ENCODE data around the gene CDKN1C.

CDKN1C gene

DNA sequence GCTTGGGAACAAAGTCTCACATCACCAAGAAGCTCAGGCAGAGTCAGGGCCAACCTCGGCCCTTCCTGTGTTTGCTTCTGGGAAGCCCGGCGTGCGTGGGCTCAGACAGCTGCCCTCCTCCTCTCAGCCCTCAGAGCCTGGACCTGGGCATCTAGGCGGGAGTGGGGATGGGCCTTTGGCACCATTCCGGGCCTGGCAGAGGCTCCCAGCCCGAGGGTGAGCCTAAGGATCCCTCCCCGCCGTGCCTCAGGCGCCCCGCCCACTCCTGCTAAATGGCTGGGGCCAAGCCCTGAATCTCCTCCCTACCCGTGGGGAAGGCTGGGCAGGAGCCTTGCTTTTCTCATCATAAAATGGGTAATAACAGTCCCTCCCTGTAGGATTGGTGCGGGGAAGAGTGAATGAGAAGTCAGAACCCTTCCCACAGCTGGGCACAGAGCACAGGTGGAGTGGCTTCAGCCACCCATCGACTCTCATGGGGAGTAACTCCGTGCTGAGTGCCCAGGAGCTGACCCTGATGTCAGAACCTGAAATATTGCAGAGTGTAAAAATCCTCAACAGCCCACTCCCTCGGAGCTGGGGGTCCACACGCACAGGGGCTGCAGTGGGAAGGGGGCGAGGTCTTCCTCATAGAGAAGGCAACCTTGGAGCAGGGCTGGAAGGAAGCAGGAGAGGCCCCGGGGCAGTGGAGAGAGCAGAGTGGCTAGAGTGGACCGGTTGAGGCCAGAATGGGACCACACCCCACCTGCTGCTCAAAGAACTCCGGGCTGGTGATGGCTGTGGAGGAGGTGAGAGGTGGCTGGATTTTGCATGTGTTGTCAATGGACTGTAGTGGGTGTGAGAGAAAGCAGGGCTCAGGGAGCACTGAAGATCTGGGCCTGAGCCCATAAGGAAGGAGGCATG, 18.8 kb upstream of the CDKN1C start:
- no peak for FAIRE-seq

DNA sequence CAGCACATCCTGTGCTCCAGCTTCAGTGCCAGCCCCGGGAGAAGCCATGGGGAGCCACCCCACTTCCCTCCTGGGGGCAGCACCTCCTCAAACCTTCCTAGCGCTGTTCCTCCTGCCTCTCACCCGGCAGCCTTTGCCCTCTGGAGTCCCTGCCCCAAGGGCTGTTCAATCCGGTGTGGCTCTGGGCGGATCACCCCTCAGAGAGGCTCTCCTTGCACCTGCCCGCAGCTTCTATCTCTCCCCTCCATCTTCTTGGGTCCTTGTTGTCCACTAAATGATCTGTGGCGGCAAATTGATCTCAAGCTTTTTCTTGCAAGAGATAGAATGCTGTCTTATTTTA, 18.1 kb upstream of the CDKN1C start:
- FAIRE-seq: no peak

DNA sequence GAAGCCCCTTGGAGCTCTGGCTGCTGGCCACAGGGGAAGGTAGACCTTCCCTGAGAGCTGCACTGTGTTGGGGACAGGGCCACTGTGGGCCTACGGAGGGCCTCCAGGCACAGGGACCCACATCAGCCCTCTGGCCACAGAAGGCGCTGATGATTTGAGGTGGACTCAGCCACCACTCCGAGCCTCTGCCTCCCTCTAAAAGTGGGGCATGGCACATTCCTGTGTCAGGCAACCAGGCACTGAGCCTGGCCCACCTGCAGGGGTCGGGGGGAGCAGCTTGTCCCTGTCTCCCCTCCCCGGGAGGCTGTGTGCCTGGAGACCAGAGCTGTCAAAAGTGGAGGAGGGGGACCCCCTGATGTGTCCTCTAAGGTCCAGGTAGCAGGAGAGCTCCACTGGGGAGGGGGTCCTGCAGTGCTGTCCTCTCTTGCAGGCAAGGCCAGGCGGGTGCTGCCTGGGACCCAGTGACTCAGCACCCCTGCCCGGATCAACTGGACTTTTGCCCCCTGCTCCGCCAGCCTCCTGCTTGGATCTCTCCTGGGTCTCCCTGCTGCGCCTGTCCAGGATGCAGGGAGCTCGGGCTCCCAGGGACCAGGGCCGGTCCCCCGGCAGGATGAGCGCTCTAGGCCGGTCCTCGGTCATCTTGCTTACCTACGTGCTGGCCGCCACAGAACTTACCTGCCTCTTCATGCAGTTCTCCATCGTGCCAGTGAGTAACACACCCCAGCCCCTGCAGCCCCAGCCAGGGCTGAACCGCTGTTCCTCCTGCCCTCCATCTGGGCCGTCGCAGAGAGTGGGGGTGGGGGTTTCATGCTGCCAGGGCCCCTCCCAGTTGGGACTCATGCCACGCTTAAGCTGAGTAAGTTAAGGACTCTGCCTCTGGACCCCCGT, 17.5 kb upstream of the CDKN1C start:
- FAIRE-seq: no peak

DNA sequence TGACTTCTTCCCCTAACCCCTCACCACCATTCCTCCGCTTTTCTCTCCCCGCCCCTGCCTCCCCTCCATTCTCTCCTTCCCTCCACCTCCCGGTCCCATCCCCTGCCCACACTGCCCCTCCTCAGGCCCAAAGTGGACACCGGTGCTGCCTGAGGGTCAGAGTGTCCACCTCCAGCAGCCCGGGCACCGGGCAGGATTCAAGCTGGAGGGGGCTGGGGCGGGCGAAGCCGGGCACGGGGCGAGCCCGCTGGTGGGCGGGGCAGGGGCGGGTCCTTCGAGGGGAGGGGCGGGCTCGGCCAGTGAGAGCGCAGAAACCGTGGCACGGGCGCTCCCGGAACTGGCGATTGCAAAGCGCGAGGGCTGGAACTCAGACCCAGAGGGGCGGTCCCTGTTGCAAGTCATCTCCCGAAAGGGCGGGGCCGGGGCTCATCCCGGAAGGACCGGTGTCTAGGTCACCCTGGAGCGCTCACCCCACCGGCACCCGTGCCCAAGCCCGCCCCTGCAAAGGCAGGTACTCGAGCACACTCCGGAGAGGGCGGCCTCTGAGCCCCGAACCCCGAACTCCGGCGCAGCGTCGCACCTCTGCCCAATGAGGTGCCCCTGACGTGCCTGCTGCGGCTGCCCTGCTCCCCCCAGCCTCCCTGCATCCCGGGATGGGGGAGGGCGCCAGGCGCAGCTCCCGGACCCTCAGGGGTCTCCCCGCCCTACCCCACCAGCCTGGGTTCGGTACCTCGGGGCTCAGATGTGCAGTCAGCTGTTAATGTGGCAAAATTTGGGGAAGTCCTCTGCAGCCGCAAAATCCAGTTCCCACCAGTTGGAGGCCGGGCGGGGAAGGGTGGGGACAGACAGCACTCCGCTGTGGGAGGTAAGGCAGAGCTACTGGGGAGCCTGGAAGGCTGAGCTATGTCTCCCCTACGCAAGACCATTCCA, 16.5 kb upstream of the CDKN1C start:
- no peak for FAIRE-seq

DNA sequence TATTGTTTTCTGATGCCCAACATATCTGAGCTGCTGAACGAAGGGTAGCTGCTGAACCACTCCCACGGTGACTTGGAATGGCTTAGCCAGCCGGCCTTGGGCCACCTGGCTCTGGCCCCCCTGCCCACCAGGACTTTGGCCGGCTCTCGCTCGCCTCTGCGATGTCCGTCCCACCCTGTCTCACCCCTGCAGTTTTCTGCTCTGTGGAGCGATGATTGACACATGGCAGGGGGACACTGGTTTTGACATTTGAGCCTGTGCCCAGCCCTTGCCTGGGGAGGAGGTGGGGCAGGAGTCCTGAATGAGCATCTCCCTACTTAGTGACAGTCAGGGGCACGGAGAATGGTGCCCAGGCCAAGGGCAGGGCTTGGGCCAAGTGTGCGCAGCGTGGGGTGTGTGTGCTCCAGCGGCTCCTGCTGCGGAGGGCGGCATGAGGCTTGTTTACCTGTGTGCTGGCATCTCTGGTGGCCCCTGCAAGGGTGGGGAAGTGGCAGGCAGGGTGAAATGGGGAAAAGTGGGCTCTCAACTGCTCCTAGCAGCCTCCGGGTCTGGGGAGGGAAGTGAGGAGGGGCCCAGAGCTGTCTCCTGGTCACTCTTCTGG, 15.7 kb upstream of the CDKN1C start:
- no peak for FAIRE-seq

DNA sequence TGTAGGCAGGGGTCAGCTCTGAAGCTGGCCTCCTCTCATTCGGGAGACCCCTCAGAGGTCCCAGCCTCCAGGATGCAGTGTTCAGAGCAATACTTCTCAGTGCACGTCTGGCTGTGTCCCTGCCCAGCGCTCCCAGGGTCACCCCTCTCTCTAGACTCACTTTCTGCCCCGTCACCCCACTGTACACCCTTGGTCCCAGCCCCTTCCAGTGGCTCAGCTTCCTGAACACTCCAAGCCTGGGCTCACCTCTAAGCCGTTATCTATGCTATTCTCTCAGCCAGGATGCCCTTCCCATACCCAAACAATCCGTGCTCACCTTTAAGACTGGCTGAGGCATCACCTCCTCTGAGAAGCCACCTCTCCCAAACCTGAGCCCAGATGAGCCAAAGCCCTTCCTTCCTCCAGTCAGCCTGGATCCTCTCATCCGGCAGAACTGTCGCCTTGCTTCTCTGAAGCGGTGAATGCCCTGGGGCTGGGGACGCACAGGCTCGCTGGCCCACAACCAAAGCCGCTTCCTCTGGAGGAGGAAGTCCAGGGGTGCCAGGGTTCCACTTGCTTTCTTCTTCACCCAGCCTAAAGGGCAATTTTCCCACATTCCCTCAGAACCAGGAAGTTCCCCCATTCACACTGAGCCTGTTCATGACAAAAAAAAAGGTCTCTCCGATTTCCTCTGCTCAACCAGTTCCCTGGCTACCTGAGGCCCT, 13.7 kb upstream of the CDKN1C start:
- no peak for FAIRE-seq

DNA sequence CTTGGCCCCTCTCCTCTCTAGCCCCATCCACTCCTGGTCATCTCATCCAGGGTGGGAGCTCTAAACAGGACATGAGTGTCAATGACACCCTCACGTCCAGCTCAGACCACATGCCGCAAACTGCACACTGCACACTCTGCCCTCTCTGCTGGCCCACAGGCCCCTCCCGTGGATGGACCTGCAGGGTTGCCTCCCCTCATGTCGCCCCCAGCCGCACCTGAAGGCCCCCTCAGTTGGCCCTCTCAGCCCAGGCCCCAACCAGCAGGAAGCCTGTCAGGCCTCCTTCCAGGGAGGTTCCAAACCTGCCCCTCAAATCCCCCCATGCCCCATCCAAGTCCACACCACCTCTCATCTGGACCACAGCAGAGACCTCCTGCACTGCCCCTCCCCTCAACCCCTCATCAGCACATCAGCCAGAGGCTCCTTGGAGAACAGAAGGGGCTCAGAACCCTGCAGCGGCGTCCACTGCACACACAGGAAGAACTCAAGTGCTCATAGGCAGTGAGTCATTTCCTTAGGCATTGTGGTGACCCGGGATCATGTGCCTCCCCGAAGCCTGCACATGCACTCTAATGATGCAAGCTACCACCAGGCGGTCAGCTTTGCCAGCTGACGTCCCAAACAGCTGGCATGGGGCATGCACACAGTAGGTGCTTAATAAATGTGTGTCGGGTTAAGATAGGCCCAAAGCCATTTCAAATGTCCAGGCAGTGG, 12.9 kb upstream of the CDKN1C start:
- no peak for FAIRE-seq

DNA sequence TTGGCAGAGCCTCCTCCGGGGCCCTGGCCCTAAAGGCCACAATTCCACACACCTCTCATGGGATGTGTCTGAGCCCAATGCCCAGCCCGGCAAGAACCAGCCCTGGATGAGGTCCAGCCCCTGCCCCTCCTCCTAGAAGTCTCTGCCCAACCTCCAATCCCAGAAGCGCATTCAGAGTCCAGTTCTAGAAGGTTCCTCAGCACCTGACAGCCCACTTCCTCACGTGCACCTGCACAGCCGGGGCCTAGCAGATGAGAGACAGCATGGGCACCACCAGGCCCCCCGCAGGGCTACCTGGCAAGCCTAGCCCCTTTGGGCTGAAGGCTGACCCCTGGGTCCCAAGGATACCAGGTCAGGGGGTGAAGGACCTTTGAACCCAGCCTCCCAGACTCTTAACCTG, 11.5 kb upstream of the CDKN1C start:
- no peak for FAIRE-seq

DNA sequence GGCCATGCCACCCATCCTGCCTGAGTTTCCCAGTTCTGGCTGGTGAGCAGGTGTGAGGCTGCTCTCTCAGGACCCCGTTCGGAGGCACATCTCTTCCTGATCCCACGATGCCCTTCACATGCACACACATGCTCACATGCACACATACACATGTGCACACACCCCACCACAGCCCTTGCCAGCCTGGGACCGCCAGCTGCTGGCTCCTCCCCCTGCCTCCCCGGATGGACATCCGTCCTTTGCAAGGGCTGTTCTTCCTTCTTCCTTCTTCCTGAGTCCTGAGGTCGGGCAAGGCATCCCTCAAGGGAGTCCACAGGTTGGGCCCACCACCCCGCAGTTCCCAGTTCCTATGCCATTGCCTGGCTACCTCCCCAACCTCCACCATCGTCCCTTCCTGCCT, 10.5 kb upstream of the CDKN1C start:
- FAIRE-seq: no peak

DNA sequence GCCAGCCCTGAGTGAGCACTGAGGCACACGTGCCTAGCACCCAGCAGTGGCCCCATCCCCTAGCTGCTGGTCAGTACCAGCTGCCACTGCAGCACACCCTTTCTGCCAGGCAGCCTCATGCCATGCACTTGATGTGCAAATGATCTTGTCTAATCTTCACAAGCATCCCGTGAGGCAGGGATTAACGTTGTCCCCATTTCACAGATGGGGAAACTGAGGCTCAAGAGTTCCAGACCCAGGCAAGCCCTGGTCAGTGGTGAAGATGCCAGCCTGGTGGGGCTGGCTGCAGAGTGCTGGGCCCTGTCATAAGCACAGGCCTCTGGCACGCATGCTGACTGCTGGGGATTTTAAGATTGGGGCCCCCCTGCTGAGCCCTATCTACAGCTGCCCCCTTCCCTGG, 8.4 kb upstream of the CDKN1C start:
- no peak for FAIRE-seq

DNA sequence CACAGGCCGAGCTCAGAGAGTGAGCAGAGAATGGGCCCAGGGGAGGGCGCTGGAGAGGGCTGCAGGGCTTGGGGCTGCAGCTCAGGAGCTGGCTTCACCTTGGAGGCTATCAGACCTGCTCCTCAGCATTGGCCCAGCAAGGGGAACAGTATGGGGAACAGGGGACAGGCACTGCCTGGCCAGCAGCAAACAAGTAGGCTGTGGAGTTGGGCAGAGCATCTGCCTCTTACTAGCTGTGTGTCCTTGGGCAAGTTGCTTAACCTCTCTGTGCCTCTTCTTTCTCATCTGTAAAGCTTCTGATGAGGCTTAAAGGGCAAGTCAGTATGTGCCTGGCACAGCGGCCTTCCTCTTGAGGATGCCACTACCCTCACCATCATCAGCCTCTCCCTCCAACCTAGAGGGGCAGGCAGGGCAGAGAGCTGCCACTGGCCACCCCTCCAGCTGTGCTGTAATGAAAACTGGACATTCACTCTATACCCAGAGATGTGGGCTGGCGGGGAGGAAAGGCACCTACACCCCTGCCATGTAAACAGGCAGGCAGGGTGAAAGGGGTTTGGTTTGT, 7.5 kb upstream of the CDKN1C start:
- FAIRE-seq: no peak

DNA sequence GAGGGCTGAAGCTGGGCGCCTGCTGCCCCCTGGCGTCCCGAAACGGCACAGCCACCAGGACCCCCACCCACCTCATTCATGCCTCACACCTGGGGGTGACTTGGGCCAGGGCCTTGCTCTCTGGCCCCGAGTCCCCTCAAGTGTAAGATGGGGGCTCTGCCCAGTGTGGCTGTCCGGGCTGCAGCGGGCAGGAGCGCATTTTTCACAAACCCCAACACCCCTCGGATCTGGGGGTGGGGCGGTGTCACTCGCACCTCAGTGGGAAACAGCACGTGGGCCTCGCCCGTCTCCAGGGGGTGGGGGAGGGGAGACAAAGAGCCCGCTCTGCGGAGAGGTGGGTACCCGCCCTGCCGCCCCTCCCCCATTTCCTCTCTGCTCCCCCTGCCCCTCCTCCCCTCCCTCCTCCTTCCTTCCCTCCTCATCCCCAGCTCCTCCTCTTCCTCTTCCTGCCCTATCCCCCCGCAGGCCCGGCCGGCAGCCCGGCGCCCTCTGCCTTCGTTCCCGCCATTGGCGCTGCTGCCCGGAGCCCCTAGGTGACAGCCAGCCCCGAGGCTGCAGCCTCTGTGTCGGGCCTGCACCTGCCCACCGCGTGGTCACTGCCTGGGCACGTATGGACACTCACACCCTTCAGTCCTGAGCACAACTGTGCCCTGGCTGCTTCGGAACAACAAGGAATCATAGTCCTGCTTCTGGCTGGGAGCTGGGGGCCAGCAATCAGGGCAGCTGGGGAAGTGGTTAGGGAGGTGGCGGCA, 6.8 kb upstream of the CDKN1C start:
- no peak for FAIRE-seq

DNA sequence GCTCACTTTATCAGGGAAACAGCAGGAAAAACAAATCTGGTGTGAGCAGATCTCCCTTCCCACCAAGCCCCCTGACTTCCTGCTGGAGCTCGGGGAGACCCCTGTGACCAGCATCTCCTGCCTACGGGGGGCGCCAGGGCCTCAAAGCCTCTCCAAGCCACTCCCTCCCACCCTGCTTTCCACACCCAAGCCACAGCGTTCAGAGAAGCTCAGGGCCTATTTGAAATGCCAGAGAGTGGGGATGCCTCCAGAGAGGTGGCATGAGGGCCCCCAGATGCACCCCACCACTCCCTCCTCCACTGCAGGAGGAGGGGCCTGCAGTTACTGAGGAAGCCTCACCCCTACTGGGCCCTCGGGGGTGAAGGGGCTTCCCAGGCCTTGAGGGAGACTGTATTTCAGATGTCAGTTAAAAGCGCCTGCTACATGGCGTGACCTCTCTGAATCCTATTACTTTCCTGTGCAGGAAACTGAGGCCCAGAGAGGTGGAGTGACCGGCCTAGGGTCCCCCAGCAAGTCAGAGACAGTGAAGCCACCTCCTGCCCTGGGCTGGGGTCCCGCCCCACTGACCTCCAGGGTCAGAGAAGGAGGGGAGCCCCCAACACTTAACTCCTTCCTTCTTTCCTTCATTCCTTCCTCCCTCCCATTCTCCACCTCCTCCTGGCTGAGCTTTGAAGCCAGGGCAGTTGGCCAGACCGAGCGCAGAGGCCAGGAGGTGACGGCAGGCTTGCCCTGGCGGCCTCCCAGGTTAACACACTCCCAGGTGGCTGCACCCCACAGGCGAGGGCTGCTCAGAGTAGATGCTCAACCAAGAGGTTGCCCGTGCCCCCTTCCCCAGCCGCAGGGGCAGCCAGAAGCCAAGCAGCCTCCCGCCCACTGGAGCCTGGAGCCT, 6.0 kb upstream of the CDKN1C start:
- no peak for FAIRE-seq

DNA sequence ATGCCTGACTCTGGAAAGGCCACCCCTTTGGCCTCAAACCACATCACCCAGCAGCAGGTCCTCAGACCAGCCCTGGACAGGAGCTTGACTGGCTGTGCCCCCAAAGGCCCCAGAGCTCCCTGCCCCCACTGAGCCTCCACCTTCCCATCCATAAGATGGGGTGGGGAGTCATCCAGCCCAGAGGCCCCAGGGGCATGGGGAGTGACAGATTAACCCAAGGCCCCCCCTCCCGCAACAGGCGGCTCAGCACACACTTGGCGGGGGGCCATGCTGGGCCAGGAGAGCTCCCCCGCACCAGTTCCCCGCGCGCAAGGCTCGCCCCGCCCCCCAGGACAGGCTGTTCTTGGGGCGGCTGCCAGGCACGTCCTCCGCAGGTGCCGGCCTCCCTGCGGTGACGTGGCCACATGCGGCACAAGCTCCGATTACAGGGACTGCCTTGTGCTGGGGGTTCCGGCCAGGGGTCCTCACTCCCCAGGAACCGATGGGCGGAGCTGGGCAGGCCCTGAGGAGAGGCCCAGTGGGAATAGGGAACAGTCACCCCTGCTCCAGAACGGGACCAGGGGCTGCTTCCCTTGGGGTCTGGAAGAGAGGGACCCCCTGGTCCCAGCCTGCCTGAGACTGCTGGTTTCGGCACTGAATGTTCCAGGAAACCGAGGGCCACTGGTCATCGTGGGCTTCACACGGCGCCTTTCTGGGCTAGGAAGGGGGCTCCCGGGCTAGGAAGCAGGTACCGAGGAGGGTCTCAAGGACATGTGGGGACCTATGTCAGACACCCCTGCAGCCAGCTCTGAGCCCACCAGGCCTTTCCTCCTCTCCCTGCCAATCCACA, 5.1 kb upstream of the CDKN1C start:
- FAIRE-seq: no peak

DNA sequence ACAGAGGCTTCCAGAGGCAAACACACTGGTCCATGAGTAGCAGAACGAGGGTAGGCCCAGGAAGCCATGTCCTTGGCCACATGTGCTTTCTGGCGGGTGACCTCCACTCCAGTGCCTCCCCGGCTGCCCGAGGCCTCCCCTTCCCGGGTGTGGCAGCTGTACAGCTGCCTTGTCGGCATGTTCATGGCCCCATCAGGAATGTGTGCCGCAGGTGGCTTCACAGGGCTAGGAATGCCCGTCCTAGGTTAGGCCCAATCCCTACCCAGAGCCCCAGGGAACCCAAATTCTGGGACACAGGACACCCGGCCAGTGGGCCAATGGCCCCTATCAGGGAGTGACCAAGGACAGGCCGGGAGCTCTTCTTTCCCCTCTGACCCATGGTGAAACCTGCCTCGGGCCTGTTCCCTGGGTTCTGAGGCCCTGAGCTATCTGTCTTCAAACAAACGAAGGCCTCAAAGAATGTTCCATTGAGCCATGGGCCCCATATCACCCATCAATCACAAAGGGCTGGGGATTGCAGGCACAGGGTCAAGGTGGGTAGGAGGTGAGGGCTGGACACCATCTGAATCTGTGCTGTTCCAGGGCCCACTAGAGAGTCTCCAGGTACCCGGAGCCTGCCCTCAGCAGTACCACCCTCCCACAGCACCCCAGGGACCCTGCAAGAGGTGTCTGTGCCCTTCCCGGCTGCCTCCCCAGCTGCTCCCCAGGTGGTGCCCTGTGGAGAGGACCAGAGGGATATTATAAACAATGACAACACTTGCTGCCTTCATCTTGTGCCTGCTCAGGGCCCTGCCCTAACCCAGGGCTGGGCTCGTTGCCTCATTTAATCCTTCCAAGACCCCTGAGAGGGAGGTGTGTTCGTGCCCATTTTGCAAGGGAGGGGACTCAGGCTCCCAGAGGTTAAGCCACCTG, 4.0 kb upstream of the CDKN1C start:
- no peak for FAIRE-seq

DNA sequence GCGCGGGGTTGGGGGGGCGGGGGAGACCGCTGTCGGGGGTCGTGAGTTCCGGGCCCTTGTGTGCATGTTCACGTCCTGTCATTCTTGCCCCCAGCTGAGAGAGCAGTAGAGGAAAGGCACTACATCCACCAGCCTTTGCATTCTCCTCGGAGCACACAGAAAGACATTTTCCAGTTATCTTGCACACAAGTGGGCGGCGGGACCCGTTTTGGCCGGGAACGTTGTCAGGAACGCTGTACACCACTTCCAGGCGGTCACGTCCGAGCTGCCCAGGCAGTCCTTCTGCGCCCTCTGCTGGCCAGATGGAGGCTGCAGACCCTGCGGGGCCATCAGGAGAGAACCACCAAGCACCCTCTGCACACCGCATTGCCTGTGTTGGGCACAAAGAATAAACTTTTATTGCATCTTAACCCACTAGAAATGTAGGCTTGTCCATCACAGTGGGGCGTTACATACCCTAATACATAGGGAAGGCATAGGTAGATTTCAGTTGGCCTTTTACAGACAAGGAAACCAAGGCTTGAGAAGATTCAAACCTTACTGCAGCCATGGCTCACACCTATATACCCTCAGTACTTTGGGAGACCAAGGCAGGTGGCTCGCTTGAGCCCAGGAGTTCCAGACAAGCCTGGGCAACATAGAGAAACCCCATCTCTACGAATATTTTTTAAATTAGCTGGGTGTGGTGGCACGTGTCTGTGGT, 2.8 kb upstream of the CDKN1C start:
- peak; percentile 53 for FAIRE-seq
